Measurements from ENCODE around the gene G3BP2. TPM values are rescaled to one million over a fixed set of nuclear protein-coding genes. Genes with fewer than 3 reads are reported as not detected.

The G3BP2 gene
- total RNA-seq, 1 experiment from 2014 or later, result 146 TPM

DNA sequence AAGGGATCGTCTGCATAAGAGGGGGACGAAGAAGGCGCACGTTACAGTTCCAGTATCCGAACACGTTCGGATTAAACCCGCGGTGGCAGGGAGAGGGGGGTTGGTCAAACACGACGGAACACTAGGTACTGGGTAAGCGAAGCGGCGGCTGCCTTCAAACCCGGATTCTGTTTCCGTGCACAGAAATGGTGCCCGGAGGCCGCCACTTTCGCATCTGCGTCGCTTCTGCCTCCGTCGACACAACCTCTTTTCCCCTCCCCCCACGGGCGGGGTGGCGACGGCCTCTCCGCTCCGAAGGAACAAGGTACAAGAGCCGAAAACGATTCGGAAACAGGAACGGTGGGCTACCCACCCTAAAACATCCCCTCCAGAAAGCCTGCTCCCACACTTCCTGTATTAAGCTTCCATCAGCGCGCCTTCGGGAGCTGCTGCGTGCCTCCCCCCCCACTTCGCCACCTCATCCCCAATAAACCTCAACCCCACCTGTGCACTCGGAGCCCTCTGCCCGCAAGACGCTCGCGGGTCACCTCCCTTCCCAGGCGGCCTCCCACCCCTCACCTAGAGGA lies 667 bp downstream of the G3BP2 start:
- H3K27ac ChIP-seq (ENCODE audit: low read length), result peak overlapping the region; percentile 98
- intact Hi-C loops (cut with micrococcal nuclease; ENCODE audit: unreplicated experiment) (no loop called here), in situ Hi-C loops (cut with HindIII; ENCODE audit: low pct_unique_long_range_greater_than_20kb, low sequenced_read_pairs) (no loop called here)
- no peak for DNase-seq (ENCODE audit: low read depth, low spot score)
- H3K4me3 ChIP-seq (ENCODE audit: low read depth in 2 of 2, low read length in 2 of 2), result peak overlapping the region; percentile 94 to 97
- H3K4me1 ChIP-seq (ENCODE audit: control insufficient read depth, insufficient read depth, low read length), result peaks cover 26% of the 10 kb centered on the region; the same call in 1 of the 2 replicates
- peaks cover 10% of the 10 kb centered on the region for H3K36me3 ChIP-seq (ENCODE audit: control insufficient read depth, insufficient read depth, low read length)
- no TSS peak for BruUV-seq (replicated peaks)
- no peaks in the 10 kb centered on the region for H3K27me3 ChIP-seq (ENCODE audit: control insufficient read depth, insufficient read depth, low read length)
- H3K9me3 ChIP-seq (ENCODE audit: control insufficient read depth, insufficient read depth, low read depth, low read length), result no peaks in the 10 kb centered on the region
- ChIA-PET CTCF (no interaction called here), POLR2A (interaction anchor here (0.7 to 1.0 kb wide), 2 partner anchors 11 to 17 kb away, joined by 4 to 5 read pairs; no protein-coding TSS in a partner anchor)
- TF ChIP-seq POLR2AphosphoS5 (IDR thresholded peaks at IDR 0.05; ENCODE audit: low read depth, low read length), result no peak
- no peak for TF ChIP-seq TCF7L2 (IDR thresholded peaks at IDR 0.05; ENCODE audit: low read depth, low read length)
- no peak for TF ChIP-seq REST (IDR thresholded peaks at IDR 0.05; ENCODE audit: insufficient read depth in 1 of 2, low read depth in 2 of 2, low read length in 1 of 2)
- no peak for TF ChIP-seq SIN3A (IDR thresholded peaks at IDR 0.05; ENCODE audit: borderline replicate concordance, insufficient read depth, low read depth, low read length)
- TF ChIP-seq, protein P1, sequence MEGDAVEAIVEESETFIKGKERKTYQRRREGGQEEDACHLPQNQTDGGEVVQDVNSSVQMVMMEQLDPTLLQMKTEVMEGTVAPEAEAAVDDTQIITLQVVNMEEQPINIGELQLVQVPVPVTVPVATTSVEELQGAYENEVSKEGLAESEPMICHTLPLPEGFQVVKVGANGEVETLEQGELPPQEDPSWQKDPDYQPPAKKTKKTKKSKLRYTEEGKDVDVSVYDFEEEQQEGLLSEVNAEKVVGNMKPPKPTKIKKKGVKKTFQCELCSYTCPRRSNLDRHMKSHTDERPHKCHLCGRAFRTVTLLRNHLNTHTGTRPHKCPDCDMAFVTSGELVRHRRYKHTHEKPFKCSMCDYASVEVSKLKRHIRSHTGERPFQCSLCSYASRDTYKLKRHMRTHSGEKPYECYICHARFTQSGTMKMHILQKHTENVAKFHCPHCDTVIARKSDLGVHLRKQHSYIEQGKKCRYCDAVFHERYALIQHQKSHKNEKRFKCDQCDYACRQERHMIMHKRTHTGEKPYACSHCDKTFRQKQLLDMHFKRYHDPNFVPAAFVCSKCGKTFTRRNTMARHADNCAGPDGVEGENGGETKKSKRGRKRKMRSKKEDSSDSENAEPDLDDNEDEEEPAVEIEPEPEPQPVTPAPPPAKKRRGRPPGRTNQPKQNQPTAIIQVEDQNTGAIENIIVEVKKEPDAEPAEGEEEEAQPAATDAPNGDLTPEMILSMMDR (IDR thresholded peaks at IDR 0.05), result no peak
- ATAC-seq, result peak; percentile 49

DNA sequence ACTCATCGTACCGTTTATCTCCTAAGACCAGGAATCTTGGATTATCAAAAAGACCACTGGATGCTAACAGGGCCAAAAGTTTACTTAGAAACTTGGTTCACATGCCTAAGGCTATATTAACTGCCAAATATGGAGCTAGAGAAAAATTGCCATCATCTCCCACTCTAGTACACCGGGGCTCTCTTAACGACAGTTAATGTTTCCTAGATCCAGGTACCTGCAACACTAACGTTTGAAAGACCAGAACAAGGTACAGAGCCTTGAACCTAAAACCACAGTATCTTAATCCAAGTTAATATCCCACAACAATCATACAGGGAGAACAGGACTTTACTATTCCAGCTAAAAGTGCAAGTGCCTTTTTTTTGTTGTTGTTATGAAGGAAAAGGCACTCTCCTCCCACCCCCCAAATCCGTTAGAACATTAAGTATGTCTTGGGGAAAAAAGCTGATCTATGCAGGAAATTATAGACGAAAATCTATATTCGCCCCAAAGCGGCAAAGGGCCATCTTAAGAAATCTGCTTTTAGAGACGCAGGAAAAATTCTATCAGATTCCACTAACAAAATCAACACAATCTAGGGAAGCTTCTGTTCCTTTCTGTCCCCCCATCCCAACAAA lies 1.3 kb downstream of the G3BP2 start:
- Histone ChIP-seq H3K9me3 (ENCODE audit: control insufficient read depth, insufficient read depth, low read depth, low read length) (no peaks in the 10 kb centered on the region), H3K36me3 (ENCODE audit: control insufficient read depth, insufficient read depth, low read length) (peaks cover 10% of the 10 kb centered on the region), H3K27ac (ENCODE audit: low read length) (peak overlapping the region; percentile 98), H3K27me3 (ENCODE audit: control insufficient read depth, insufficient read depth, low read length) (no peaks in the 10 kb centered on the region), H3K4me3 (ENCODE audit: low read depth in 2 of 2, low read length in 2 of 2) (peak overlapping the region; percentile 94 to 97), H3K4me1 (ENCODE audit: control insufficient read depth, insufficient read depth, low read length) (peaks cover 26% of the 10 kb centered on the region; the same call in 1 of the 2 replicates)
- no peak for DNase-seq (ENCODE audit: low read depth, low spot score)
- intact Hi-C loops (cut with micrococcal nuclease; ENCODE audit: unreplicated experiment) (no loop called here), in situ Hi-C loops (cut with HindIII; ENCODE audit: low pct_unique_long_range_greater_than_20kb, low sequenced_read_pairs) (no loop called here)
- CTCF ChIA-PET, result no interaction called here
- no peak for ATAC-seq
- TF ChIP-seq SIN3A (IDR thresholded peaks at IDR 0.05; ENCODE audit: borderline replicate concordance, insufficient read depth, low read depth, low read length), result no peak
- no peak for TF ChIP-seq TCF7L2 (IDR thresholded peaks at IDR 0.05; ENCODE audit: low read depth, low read length)
- TF ChIP-seq REST (IDR thresholded peaks at IDR 0.05; ENCODE audit: insufficient read depth in 1 of 2, low read depth in 2 of 2, low read length in 1 of 2), result no peak
- no peak for TF ChIP-seq POLR2AphosphoS5 (IDR thresholded peaks at IDR 0.05; ENCODE audit: low read depth, low read length)
- TF ChIP-seq, protein P1 (IDR thresholded peaks at IDR 0.05), result no peak
- POLR2A ChIA-PET, result interaction anchor here (0.5 to 1.0 kb wide), 2 partner anchors 16 to 1141 kb away, joined by 3 to 5 read pairs; no protein-coding TSS in a partner anchor
- BruUV-seq (replicated peaks), result TSS peak; percentile 57

All from Panc1 (cell line).